Skeletal muscle satellite cell (primary cell): ENCODE results near the gene SEC61G.

Experiments
- H3K27me3 ChIP-seq: 2 replicates; pipeline ENCODE4 v1.7.0; 2013; ENCODE audit warnings: low read length; ENCODE audit not compliant: control insufficient read depth, insufficient read depth
- H3K36me3 ChIP-seq: 2 replicates; pipeline ENCODE4 v1.7.0; 2013; ENCODE audit warnings: mild to moderate bottlenecking, control low read depth, low read length; ENCODE audit not compliant: insufficient read depth
- H3K4me1 ChIP-seq: 2 replicates; pipeline ENCODE4 v1.7.0; 2013; ENCODE audit warnings: low read length; ENCODE audit not compliant: control insufficient read depth, insufficient read depth
- H3K4me2 ChIP-seq: 2 replicates; pipeline ENCODE4 v1.7.0; 2013; ENCODE audit warnings: mild to moderate bottlenecking, low read length
- H3K4me3 ChIP-seq: 2 replicates; pipeline ENCODE4 v1.7.0; 2013; ENCODE audit warnings: low read length
- H3K9ac ChIP-seq: 2 replicates; pipeline ENCODE4 v1.7.0; 2013; ENCODE audit warnings: mild to moderate bottlenecking, low read depth, low read length, moderate library complexity
- H3K9me3 ChIP-seq: replicated peaks from 2 replicates; pipeline ENCODE4 v1.7.0; 2013; ENCODE audit warnings: mild to moderate bottlenecking, control low read depth, low read length

Gene SEC61G

DNA sequence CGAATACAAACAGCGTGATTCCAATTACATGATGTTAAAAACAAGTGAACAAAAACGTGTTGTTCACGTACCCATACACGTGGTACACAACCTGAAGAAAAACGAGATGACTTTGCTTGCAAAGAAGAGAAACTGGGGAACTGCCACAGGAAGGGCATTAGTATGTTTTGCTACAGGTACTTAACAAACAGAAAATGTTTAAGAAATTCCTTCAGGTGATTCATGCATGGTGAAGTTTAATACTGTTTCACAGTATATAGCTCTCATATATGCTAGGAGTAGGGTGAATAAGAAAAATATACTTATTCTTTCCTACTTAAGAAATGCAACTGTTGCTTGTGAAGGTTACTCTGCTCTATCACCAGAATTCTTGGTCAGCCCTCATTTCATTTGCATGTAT is 9.8 kb downstream of the SEC61G start:
- Histone ChIP-seq H3K4me1 (no peaks in the 10 kb centered on the region), H3K4me3 (no peak overlapping the region), H3K9ac (no peak overlapping the region), H3K4me2 (no peak overlapping the region), H3K36me3 (peaks cover 83% of the 10 kb centered on the region), H3K27me3 (no peaks in the 10 kb centered on the region), H3K9me3 (no peaks in the 10 kb centered on the region)

DNA sequence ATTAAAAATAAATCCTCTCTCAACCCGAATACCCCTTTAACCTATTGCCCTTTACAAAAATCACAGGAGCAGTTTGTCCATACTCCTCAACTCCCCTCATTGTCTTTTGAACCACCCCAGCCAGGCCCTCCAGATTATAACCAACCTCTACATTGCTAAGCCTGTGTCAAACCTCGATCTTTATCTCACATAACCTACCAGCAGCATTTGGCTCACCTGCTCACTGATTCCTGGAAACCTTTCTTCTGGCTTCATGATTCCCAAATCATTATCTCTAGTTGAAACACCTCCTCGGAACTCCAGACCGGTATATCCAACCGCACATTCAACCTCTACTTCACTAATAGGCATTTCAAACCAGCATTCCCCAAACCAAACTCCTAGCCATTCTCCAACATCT is 11.8 kb downstream of the SEC61G start:
- no peak overlapping the region for H3K9ac ChIP-seq
- no peaks in the 10 kb centered on the region for H3K9me3 ChIP-seq
- H3K4me2 ChIP-seq: no peak overlapping the region
- H3K4me1 ChIP-seq: no peaks in the 10 kb centered on the region
- H3K4me3 ChIP-seq: no peak overlapping the region
- H3K36me3 ChIP-seq: peaks cover 65% of the 10 kb centered on the region
- no peaks in the 10 kb centered on the region for H3K27me3 ChIP-seq

DNA sequence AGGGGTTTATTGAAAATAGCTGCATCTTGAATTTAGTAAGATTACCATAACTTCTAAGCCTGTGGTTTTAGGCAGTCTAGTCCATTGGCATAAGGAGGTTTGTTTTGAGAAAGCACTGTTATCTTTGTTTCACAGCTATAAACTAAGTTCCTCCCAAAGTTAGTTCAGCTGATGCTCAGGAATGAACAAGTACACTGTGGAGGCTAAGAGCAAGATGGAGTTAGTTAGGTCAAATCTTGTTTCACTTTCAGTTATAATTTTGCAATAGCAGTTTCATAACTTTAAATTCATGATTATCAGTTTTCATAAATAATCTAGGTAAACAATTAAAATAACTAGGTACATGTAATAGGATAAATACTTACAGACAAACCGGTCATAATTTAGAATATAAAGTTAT is 15.4 kb downstream of the SEC61G start:
- Histone ChIP-seq H3K4me2 (no peak overlapping the region), H3K36me3 (peaks cover 30% of the 10 kb centered on the region), H3K9me3 (no peaks in the 10 kb centered on the region), H3K9ac (no peak overlapping the region), H3K4me3 (no peak overlapping the region), H3K27me3 (no peaks in the 10 kb centered on the region), H3K4me1 (no peaks in the 10 kb centered on the region)

DNA sequence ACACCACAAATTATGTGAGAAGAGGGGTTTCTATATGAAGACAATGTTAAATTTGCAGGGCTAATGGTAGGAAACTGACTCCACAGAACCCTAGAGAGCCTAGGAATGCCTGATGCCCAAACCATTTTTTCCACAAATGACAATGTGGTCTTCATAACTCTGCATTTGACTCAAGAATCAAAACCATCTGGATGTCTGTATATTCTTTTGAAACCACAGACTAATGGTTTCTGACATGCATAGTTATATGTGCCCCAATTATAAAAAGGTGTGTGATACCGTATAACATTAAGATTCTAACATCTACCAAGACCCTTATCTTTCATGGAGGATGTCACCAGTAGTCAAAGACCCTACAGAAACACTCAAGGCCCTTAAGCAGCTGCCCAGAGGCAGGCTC is 20.3 kb downstream of the SEC61G start:
- no peaks in the 10 kb centered on the region for H3K9me3 ChIP-seq
- H3K4me1 ChIP-seq: no peaks in the 10 kb centered on the region
- no peak overlapping the region for H3K4me3 ChIP-seq
- no peaks in the 10 kb centered on the region for H3K36me3 ChIP-seq
- no peak overlapping the region for H3K4me2 ChIP-seq
- H3K27me3 ChIP-seq: no peaks in the 10 kb centered on the region
- no peak overlapping the region for H3K9ac ChIP-seq

DNA sequence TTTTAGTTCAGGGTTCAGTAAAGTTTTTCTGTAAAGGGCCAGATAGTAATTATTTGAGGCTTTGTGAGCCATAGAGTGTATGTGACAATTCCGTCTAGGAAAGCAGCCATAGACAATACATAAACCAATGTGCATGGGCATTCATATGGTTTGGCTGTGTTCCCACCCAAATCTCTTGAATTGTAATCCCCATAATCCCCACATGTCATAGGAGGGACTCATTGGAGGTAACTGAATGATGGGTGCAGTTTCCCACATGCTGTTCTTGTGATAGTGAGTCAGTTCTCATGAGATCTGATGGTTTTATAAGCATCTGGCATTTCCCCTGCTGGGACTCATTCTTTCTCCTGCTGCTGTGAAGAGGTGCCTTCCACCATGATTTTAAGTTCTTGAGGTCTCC is 29.9 kb downstream of the SEC61G start:
- no peaks in the 10 kb centered on the region for H3K9me3 ChIP-seq
- no peaks in the 10 kb centered on the region for H3K36me3 ChIP-seq
- H3K4me3 ChIP-seq: no peak overlapping the region
- peaks cover 5% of the 10 kb centered on the region for H3K27me3 ChIP-seq
- no peak overlapping the region for H3K4me2 ChIP-seq
- no peaks in the 10 kb centered on the region for H3K4me1 ChIP-seq
- no peak overlapping the region for H3K9ac ChIP-seq

DNA sequence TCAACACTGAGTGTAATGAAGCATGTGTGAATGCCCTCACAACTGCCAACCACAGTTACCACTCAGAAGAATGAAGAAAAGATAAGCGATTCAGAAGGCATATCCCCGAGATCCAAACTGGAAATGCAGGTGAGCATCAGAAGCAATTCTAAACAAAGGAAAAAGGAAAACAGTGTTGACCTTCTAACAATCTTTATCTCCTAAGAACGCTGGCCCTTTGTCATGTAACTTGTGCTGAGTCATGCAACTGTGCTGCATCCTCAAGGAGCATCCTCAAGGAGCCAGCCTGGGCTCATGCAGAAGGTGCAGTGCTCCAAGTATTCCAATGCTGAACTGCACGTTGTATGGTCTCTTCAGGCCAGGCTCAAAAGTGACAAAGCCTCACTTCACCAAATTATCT is 30.6 kb downstream of the SEC61G start:
- H3K9ac ChIP-seq: no peak overlapping the region
- H3K36me3 ChIP-seq: no peaks in the 10 kb centered on the region
- no peaks in the 10 kb centered on the region for H3K4me1 ChIP-seq
- H3K4me2 ChIP-seq: no peak overlapping the region
- no peak overlapping the region for H3K4me3 ChIP-seq
- H3K9me3 ChIP-seq: no peaks in the 10 kb centered on the region
- H3K27me3 ChIP-seq: peaks cover 10% of the 10 kb centered on the region

DNA sequence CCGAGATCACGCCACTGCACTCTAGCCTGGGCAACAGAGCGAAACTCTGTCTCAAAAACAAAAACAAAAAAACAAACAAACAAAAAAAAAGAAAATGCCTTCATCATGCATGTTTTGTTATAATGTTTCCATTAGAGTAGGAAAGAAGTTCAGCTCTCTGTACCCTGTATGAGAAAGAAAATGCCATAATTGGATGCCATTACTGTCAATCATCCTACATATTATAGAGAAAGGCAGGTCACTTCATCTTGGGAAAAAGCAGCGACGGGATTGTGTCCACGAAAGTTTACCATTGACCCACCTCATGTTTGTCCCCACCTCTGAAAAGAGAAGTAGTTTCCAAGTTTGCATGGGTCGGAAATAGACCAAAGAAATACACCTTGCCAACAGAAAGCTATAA is 33.8 kb downstream of the SEC61G start:
- Histone ChIP-seq H3K9ac (no peak overlapping the region), H3K27me3 (peaks cover 14% of the 10 kb centered on the region), H3K4me2 (no peak overlapping the region), H3K9me3 (no peaks in the 10 kb centered on the region), H3K4me3 (no peak overlapping the region), H3K36me3 (no peaks in the 10 kb centered on the region), H3K4me1 (no peaks in the 10 kb centered on the region)

DNA sequence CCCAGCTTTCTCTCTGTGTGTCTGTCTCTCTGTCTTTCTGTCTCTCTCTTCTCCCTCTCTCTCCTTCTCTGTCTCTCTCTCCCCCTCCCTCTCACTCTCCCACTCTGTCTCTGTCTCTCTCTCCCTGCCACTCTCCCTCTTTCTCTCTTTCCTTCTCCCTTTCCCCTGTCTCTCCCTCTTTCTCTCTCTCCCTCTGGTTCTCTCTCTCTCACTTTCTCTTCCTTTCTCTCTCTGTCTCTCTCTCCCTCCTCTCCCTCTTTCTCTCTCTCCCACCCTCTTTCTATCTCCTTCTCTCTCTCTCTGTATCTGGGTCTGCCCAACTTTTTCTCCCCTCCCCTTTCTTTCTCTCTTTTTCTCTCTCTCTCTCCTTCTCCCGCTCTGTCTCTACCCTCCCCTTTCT is 36.5 kb downstream of the SEC61G start:
- Histone ChIP-seq H3K27me3 (peaks cover 10% of the 10 kb centered on the region), H3K9me3 (no peaks in the 10 kb centered on the region), H3K9ac (no peak overlapping the region), H3K4me3 (no peak overlapping the region), H3K4me2 (no peak overlapping the region), H3K36me3 (no peaks in the 10 kb centered on the region), H3K4me1 (no peaks in the 10 kb centered on the region)

DNA sequence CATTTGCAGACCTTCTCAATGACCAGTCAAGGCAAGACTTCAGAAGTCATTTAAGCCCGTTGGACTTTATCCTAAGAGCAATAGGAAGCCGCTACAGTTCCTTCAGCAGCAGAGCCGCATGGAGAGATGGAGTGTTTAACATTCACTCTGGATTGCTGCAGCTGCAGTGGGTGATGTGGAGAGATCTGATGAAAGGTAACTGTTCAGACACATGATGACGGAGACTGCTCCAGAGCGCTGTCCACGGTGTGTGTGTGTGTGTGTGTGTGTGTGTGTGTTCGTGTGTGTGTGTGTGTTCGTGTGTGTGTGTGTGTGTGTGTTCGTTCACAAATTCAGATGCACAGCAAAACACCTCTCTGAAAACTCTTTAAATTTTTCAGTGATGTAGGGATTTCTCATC is 37.0 kb downstream of the SEC61G start:
- Histone ChIP-seq H3K9ac (no peak overlapping the region), H3K4me3 (no peak overlapping the region), H3K36me3 (no peaks in the 10 kb centered on the region), H3K27me3 (peaks cover 10% of the 10 kb centered on the region), H3K4me1 (no peaks in the 10 kb centered on the region), H3K4me2 (no peak overlapping the region), H3K9me3 (no peaks in the 10 kb centered on the region)

DNA sequence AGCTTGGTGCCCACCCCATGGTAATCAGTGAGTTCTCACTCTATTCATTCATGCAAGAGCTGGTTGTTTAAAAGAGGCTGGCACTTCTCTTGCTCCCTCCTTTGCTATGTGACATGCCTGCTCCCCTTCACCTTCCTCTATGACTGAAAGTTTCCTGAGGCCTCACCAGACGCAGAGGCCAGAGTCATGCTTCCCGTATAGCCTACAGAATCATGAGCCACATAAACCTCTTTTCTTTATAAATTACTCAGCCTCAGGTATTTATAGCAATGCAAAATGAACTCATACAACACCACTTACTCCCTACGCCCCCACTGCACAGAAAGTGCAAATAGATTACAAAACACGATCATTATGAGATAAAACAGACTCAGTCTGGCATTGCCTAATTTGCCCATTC is 39.0 kb downstream of the SEC61G start:
- H3K9me3 ChIP-seq: no peaks in the 10 kb centered on the region
- no peaks in the 10 kb centered on the region for H3K4me1 ChIP-seq
- H3K36me3 ChIP-seq: no peaks in the 10 kb centered on the region
- no peak overlapping the region for H3K4me2 ChIP-seq
- H3K4me3 ChIP-seq: no peak overlapping the region
- no peak overlapping the region for H3K9ac ChIP-seq
- peaks cover 10% of the 10 kb centered on the region for H3K27me3 ChIP-seq

DNA sequence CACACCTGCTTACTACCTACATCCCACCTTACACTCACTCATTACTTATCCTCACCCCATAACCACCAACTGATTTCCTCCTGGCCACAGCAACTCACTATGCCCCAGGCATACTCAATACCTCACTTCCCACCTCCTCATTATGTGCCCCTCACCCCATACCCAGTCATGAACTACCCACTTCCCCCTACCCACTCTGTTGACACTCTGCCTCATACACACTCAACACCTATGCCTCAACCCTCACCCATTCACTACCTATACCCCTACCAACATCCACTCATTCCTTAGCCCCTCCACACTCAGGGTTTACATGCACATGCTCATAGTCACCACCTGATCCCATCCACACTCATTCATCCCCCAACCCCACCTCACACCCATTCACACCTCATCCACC is 39.6 kb downstream of the SEC61G start:
- Histone ChIP-seq H3K4me1 (no peaks in the 10 kb centered on the region), H3K27me3 (peaks cover 10% of the 10 kb centered on the region), H3K4me2 (no peak overlapping the region), H3K9me3 (no peaks in the 10 kb centered on the region), H3K4me3 (no peak overlapping the region), H3K36me3 (no peaks in the 10 kb centered on the region), H3K9ac (no peak overlapping the region)

DNA sequence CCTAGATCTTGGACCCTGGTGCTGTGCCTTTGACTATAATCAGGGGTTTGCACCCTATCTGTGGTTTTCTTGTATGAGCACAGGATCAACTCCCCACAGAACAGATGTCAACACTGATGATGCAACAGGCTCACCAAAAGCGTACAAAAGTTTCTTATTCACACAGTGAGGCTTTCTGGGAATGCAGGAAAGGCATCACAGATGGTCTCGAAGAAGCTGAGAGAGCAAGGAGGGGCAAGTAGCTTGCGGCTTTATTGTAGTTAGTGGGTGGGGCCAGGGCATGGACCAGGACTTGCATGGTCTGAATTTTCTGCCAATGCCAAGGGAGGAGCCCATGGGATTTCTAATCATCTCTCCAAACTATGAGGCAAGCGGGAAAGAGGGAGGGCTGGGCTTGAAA is 46.2 kb downstream of the SEC61G start:
- Histone ChIP-seq H3K4me3 (no peak overlapping the region), H3K36me3 (no peaks in the 10 kb centered on the region), H3K4me1 (no peaks in the 10 kb centered on the region), H3K9me3 (no peaks in the 10 kb centered on the region), H3K27me3 (no peaks in the 10 kb centered on the region), H3K4me2 (no peak overlapping the region), H3K9ac (no peak overlapping the region)
